Smooth muscle cell (in vitro differentiated cells): ENCODE results near the gene PSD4. TPM values are rescaled to one million over a fixed set of nuclear protein-coding genes. Genes with fewer than 3 reads are reported as not detected.
A peak's percentile ranks its signal among the peaks of the same experiment; 100 is the strongest.

ENCODE experiments used
- DNase-seq: peaks from one replicate; lab custom pipeline; 2025; ENCODE audit not compliant: unreplicated experiment; lab: John Stamatoyannopoulos, UW
- H2AFZ ChIP-seq: fragments of 200-600 bp; sonication (generic); 2 replicates; pipeline ENCODE4 v1.6.0; 2016; ENCODE audit warnings: antibody characterized with exemption, low read depth, mild to moderate bottlenecking
- H3F3A ChIP-seq: fragments of 200-600 bp; sonication (generic); 2 replicates; pipeline ENCODE4 v1.6.0; 2017; ENCODE audit warnings: antibody characterized with exemption, low read depth
- H3K27ac ChIP-seq: fragments of 200-600 bp; sonication (generic); 2 replicates; pipeline ENCODE4 v1.5.1; 2016; ENCODE audit warnings: low read depth, mild to moderate bottlenecking
- H3K27me3 ChIP-seq: fragments of 200-600 bp; sonication (generic); 2 replicates; pipeline ENCODE4 v1.6.1; 2016; ENCODE audit warnings: low read depth, mild to moderate bottlenecking
- H3K36me3 ChIP-seq: fragments of 200-600 bp; sonication (generic); 2 replicates; pipeline ENCODE4 v1.5.1; 2016; ENCODE audit warnings: low read depth
- H3K4me1 ChIP-seq: fragments of 200-600 bp; sonication (generic); 2 replicates; pipeline ENCODE4 v1.5.1; 2016; ENCODE audit warnings: low read depth
- H3K4me2 ChIP-seq: fragments of 200-600 bp; sonication (generic); 2 replicates; pipeline ENCODE4 v1.6.0; 2016; ENCODE audit warnings: mild to moderate bottlenecking
- H3K4me3 ChIP-seq: fragments of 200-600 bp; sonication (generic); 2 replicates; pipeline ENCODE4 v1.5.1; 2016; ENCODE audit warnings: mild to moderate bottlenecking
- H3K79me2 ChIP-seq: fragments of 200-600 bp; sonication (generic); 2 replicates; pipeline ENCODE4 v1.6.0; 2016; ENCODE audit warnings: low read depth, mild to moderate bottlenecking
- H3K9ac ChIP-seq: fragments of 200-600 bp; sonication (generic); 2 replicates; pipeline ENCODE4 v1.6.0; 2016; ENCODE audit warnings: low read depth
- H3K9me3 ChIP-seq: fragments of 200-600 bp; sonication (generic); replicated peaks from 2 replicates; pipeline ENCODE4 v1.5.1; 2016; ENCODE audit warnings: low read depth
- H4K20me1 ChIP-seq: fragments of 200-600 bp; sonication (generic); 2 replicates; pipeline ENCODE4 v1.6.0; 2016; ENCODE audit warnings: low read depth
- WGBS: methylation state at CpG from one replicate; pipeline ENCODE4 v1.1.7; 2016; ENCODE audit warnings: low lambda C conversion rate; 5-methylcytosine and 5-hydroxymethylcytosine counted together
- polyA plus RNA-seq: library from polyadenylated mRNA; unstranded; fragments of >200 nt; fragmentation: Nextera tagmentation; extraction: Ambion mirVana; gene quantifications from 2 replicates; pipeline ENCODE4 v1.2.1, GENCODE V29; 2016
- total RNA-seq: library from RNA; depleted of rRNA; stranded (reverse); fragments of >200 nt; gene quantifications from 2 replicates; pipeline ENCODE4 v1.2.3, GENCODE V29; 2014
- TF ChIP-seq, protein P1 (sequence below): fragments of 200-600 bp; sonication (generic); IDR thresholded peaks from 2 replicates; pipeline ENCODE4 v1.5.1; 2017; ENCODE audit warnings: borderline replicate concordance, mild to moderate bottlenecking, antibody characterized with exemption; ENCODE audit not compliant: insufficient read depth, poor library complexity, severe bottlenecking

Gene PSD4
- total and polyA plus RNA-seq, 2 experiments from 2014 or later, result 7.3 to 7.8 TPM

DNA sequence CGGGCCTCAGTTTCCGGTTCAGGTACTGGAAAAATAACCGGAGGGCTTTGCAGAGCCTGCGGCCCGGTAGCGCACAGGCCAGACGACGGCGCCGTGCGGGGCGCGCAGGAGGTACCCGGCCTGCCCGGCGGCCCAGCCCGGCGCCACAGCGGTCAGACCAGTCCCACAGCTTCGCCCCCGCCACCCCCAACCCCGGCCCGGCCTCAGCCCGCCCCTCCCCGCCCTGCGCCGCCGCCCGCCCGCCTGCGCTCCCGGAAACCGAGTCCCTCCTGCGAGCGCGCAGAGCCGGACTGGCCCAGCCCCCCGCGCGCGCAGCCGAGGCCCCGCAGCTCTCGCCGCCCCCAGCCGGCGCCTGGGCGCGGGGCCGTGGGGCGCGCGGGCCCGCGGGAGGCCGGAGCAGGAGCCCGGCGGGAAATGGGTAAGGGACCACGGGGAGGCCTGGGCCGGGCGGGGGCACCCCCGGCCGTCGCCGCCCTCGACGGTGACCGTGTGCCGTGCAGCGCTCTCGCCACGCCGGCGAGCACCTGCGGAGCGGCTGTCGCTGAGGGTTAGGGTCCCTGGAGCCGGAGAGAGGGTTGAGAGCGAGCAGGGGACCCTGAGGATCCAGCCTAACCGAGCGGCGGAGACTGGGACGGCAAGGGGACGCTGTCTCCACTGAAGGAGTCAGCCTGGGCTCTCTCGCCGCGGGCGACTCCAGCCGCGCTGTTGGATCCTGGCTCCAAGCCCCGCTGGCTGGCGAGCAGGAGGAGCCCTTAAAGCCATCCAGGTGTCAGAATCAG is 16.5 kb upstream of the PSD4 start:
- no peak for DNase-seq
- peak overlapping the region; percentile 93 for H3K4me2 ChIP-seq
- no peaks in the 10 kb centered on the region for H3K36me3 ChIP-seq
- peaks cover 7% of the 10 kb centered on the region for H3F3A ChIP-seq
- H3K9ac ChIP-seq, result peak overlapping the region; percentile 67
- TF ChIP-seq, protein P1, sequence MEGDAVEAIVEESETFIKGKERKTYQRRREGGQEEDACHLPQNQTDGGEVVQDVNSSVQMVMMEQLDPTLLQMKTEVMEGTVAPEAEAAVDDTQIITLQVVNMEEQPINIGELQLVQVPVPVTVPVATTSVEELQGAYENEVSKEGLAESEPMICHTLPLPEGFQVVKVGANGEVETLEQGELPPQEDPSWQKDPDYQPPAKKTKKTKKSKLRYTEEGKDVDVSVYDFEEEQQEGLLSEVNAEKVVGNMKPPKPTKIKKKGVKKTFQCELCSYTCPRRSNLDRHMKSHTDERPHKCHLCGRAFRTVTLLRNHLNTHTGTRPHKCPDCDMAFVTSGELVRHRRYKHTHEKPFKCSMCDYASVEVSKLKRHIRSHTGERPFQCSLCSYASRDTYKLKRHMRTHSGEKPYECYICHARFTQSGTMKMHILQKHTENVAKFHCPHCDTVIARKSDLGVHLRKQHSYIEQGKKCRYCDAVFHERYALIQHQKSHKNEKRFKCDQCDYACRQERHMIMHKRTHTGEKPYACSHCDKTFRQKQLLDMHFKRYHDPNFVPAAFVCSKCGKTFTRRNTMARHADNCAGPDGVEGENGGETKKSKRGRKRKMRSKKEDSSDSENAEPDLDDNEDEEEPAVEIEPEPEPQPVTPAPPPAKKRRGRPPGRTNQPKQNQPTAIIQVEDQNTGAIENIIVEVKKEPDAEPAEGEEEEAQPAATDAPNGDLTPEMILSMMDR, result no peak
- no peaks in the 10 kb centered on the region for H3K4me1 ChIP-seq
- H2AFZ ChIP-seq, result peak overlapping the region; percentile 38
- no peaks in the 10 kb centered on the region for H4K20me1 ChIP-seq
- peak overlapping the region; percentile 54 for H3K4me3 ChIP-seq
- H3K27ac ChIP-seq, result peak overlapping the region; percentile 96
- no peaks in the 10 kb centered on the region for H3K27me3 ChIP-seq
- 6% methylated on average over 23 of the region's 92 CpGs for WGBS
- no peaks in the 10 kb centered on the region for H3K9me3 ChIP-seq
- H3K79me2 ChIP-seq, result no peaks in the 10 kb centered on the region

DNA sequence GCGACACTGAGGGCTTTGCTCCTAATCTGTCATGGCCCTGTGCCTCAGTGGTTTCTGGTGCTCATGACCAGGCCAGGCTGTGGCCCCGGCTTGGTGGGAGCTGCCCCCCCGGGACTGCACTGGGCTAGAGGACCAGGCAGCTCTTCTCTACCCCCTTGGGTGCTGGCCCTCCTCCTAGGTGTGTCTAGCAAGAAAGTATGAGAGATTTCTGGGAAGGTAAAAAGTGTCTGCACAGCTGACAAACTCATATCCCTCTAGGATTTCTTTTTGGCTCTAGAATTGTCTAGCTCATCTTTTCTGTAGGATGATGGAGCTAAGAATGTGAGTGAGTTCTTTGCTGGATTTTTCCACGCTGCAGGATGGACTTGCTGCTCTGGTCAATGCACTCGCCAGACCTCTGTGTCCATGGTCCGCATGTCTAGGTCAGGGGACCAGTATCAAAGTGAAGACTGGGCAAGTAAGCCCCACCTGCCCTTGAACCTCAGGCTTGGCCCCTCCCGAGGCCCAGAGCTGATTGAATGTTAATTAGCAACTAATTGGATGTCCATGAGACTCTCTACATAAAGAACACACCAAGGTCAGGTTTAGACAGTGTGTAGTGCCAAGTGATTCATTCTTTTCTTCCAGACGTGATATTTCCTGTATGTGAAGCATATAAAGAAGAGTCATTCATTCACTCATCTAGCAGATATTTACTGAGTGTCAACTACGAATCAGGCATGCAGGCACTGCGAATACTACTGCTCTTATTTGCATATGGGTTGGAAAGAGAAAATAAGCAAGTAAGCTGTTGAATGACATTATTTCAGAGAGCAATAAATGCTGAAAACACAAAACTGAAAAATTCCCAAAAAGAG is 15.6 kb upstream of the PSD4 start:
- Histone ChIP-seq H4K20me1 (no peaks in the 10 kb centered on the region), H3K27me3 (no peaks in the 10 kb centered on the region), H3K4me3 (peak overlapping the region; percentile 54), H3K27ac (peak overlapping the region; percentile 96), H3F3A (peaks cover 7% of the 10 kb centered on the region), H2AFZ (peak overlapping the region; percentile 38), H3K9ac (peak overlapping the region; percentile 67), H3K4me1 (no peaks in the 10 kb centered on the region), H3K4me2 (peak overlapping the region; percentile 93), H3K79me2 (no peaks in the 10 kb centered on the region), H3K9me3 (no peaks in the 10 kb centered on the region), H3K36me3 (no peaks in the 10 kb centered on the region)
- TF ChIP-seq, protein P1, result no peak
- 45% methylated on average over 10 of the region's 10 CpGs for WGBS
- DNase-seq, result no peak

DNA sequence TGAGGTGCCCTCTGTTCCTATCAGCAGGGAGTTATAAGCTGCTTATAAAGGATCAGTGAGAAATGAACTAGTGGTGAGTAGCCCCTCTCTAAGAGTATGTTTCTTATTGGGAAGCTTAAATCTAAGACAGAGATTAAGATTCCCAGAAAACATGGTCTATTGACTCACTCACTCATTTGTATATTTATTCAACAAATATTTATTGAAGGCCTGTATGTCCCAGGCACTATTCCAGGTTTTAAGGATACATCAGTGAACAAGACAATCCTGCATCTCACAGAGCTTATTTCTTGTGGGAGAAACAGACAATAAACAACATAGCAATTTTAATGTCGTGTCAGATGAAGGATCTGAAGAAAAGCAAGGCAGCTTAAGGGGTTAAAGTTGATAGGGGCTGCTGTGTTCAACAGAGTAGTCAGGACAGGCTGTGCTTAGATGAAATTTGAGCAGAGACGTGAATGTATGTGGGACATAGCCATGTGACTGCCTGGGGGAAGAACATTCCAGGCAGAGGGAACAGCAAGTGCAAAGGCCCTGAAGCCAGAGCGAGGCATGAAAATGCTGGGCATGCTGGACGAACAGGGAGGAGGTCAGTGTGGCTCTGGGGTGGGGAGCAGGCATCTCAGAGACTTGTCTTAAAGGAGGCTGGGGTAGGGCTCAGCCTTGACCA is 14.8 kb upstream of the PSD4 start:
- no peaks in the 10 kb centered on the region for H3K4me1 ChIP-seq
- H3K27ac ChIP-seq, result peak overlapping the region; percentile 96
- peak overlapping the region; percentile 60 for H3K9ac ChIP-seq
- WGBS, result 37% methylated on average over 4 of the region's 4 CpGs
- H3K9me3 ChIP-seq, result no peaks in the 10 kb centered on the region
- H3K79me2 ChIP-seq, result no peaks in the 10 kb centered on the region
- no peak for DNase-seq
- peaks cover 7% of the 10 kb centered on the region for H3F3A ChIP-seq
- no peaks in the 10 kb centered on the region for H3K36me3 ChIP-seq
- H4K20me1 ChIP-seq, result no peaks in the 10 kb centered on the region
- H2AFZ ChIP-seq, result no peak overlapping the region
- H3K4me3 ChIP-seq, result no peak overlapping the region
- peak overlapping the region; percentile 93 for H3K4me2 ChIP-seq
- H3K27me3 ChIP-seq, result no peaks in the 10 kb centered on the region
- TF ChIP-seq, protein P1, result no peak
